WTC11 (cell line): Measurements from ENCODE around the gene HRCT1. TPM values are rescaled to one million over a fixed set of nuclear protein-coding genes. Genes with fewer than 3 reads are reported as not detected.

Experiments
- ATAC-seq: fragments of 200-7000 bp; cut with Tn5 transposase; 2 replicates; pipeline ENCODE4 v1.10.0; 2021; ENCODE audit warnings: mild to moderate bottlenecking, moderate library complexity
- Bru-seq: library from RNA; stranded (reverse); fragments of 400-500 nt; gene quantifications from one replicate; lab custom pipeline; 2021; lab: Mats Ljungman, UMichigan
- CTCF ChIA-PET: fragments of 300-600 bp; sonication (Branson Sonifier 250); formaldehyde crosslinking; loops from one replicate; lab custom pipeline; 2021; ENCODE audit warnings: antibody characterized with exemption; lab: Charles Lee
- POLR2A ChIA-PET: fragments of 350-600 bp; sonication (Branson Sonifier 250); formaldehyde crosslinking; loops from one replicate; lab custom pipeline; 2021; ENCODE audit warnings: antibody characterized with exemption; lab: Charles Lee
- DNase-seq: peaks from one replicate; pipeline ENCODE4 v3.0.0; 2021; ENCODE audit warnings: low spot score
- H3K27ac Mint-ChIP-seq: 2 replicates; pipeline ENCODE4 v1.8.0; 2021; ENCODE audit warnings: mixed read lengths
- H3K27me3 Mint-ChIP-seq: 2 replicates; pipeline ENCODE4 v1.8.0; 2021; ENCODE audit warnings: low read depth, mild to moderate bottlenecking, moderate library complexity, mixed read lengths
- H3K36me3 Mint-ChIP-seq: 2 replicates; pipeline ENCODE4 v1.8.0; 2021; ENCODE audit warnings: mixed read lengths
- H3K4me1 Mint-ChIP-seq: 2 replicates; pipeline ENCODE4 v1.8.0; 2022; ENCODE audit warnings: mixed read lengths
- H3K4me3 Mint-ChIP-seq: 2 replicates; pipeline ENCODE4 v1.8.0; 2021; ENCODE audit warnings: mild to moderate bottlenecking, moderate library complexity, mixed read lengths
- H3K9me3 Mint-ChIP-seq: 2 replicates; pipeline ENCODE4 v1.8.0; 2021; ENCODE audit warnings: mixed read lengths
- ATF1 ChIP-seq: sonication (generic); formaldehyde crosslinking; IDR thresholded peaks from 2 replicates; pipeline ENCODE4 v1.8.1; 2023; ENCODE audit warnings: mild to moderate bottlenecking, moderate library complexity, missing genetic modification reagents
- CBFB ChIP-seq: sonication (generic); formaldehyde crosslinking; IDR thresholded peaks from 2 replicates; pipeline ENCODE4 v1.8.1; 2022; ENCODE audit warnings: mild to moderate bottlenecking, low read depth, missing genetic modification reagents
- FOXJ3 ChIP-seq: sonication (generic); formaldehyde crosslinking; IDR thresholded peaks from 2 replicates; pipeline ENCODE4 v1.9.0; 2021; ENCODE audit warnings: missing genetic modification reagents, mild to moderate bottlenecking, borderline replicate concordance
- FOXP1 ChIP-seq: sonication (generic); formaldehyde crosslinking; IDR thresholded peaks from 2 replicates; pipeline ENCODE4 v1.8.0; 2022; ENCODE audit warnings: missing genetic modification reagents, mild to moderate bottlenecking, moderate library complexity, borderline replicate concordance
- GTF2I ChIP-seq: fragments of 250-450 bp; sonication (Bioruptor Pico); conservative IDR thresholded peaks from 2 replicates; pipeline ENCODE4 v1.4.0; 2021; ENCODE audit warnings: mild to moderate bottlenecking
- JAZF1 ChIP-seq: fragments of 250-450 bp; sonication (Bioruptor Pico); IDR thresholded peaks from 2 replicates; pipeline ENCODE4 v1.9.0; 2021; ENCODE audit warnings: moderate library complexity, mild to moderate bottlenecking, inconsistent platforms
- KAT7 ChIP-seq: sonication (generic); formaldehyde crosslinking; IDR thresholded peaks from 2 replicates; pipeline ENCODE4 v1.8.1; 2023; ENCODE audit warnings: missing genetic modification reagents, mild to moderate bottlenecking, borderline replicate concordance
- NFE2L1 ChIP-seq: sonication (generic); formaldehyde crosslinking; IDR thresholded peaks from 2 replicates; pipeline ENCODE4 v1.8.1; 2023; ENCODE audit warnings: missing genetic modification reagents
- OVOL2 ChIP-seq: fragments of 250-450 bp; sonication (Bioruptor Pico); IDR thresholded peaks from 2 replicates; pipeline ENCODE4 v1.9.0; 2021; ENCODE audit warnings: mild to moderate bottlenecking, borderline replicate concordance
- ZNF232 ChIP-seq: sonication (generic); formaldehyde crosslinking; IDR thresholded peaks from 2 replicates; pipeline ENCODE4 v1.8.0; 2022; ENCODE audit warnings: mild to moderate bottlenecking, missing genetic modification reagents
- ZNF263 ChIP-seq: sonication (generic); formaldehyde crosslinking; IDR thresholded peaks from 2 replicates; pipeline ENCODE4 v1.8.1; 2022; ENCODE audit warnings: low read depth, mild to moderate bottlenecking, moderate library complexity, missing genetic modification reagents
- ZNF317 ChIP-seq: sonication (generic); formaldehyde crosslinking; IDR thresholded peaks from 2 replicates; pipeline ENCODE4 v1.8.1; 2023; ENCODE audit warnings: low read depth, mild to moderate bottlenecking, moderate library complexity, missing genetic modification reagents, borderline replicate concordance
- ZNF423 ChIP-seq: fragments of 250-450 bp; sonication (Bioruptor Pico); IDR thresholded peaks from 2 replicates; pipeline ENCODE4 v2.1.2; 2022; ENCODE audit warnings: mild to moderate bottlenecking, moderate library complexity
- long read RNA-seq, 3 experiments: library from RNA in 1 of 3; library from capped mRNA in 1 of 3; library from polyadenylated mRNA in 1 of 3; unstranded in 2 of 3; stranded (forward) in 1 of 3; transcript quantifications; one replicate each; pipeline ENCODE4 v2.0.0, GENCODE V29; 2021
- total RNA-seq: library from RNA; stranded (reverse); gene quantifications from 3 replicates; pipeline ENCODE4 v1.2.3, GENCODE V29; 2021
- TF ChIP-seq, protein P1 (sequence below): sonication (generic); formaldehyde crosslinking; IDR thresholded peaks from 2 replicates; pipeline ENCODE4 v1.8.0; 2022; ENCODE audit warnings: mild to moderate bottlenecking, missing genetic modification reagents
- TF ChIP-seq, protein P2 (sequence below): sonication (generic); formaldehyde crosslinking; IDR thresholded peaks from 2 replicates; pipeline ENCODE4 v1.8.0; 2022; ENCODE audit warnings: mild to moderate bottlenecking, missing genetic modification reagents
- TF ChIP-seq, protein P3 (sequence below): sonication (generic); formaldehyde crosslinking; IDR thresholded peaks from 2 replicates; pipeline ENCODE4 v1.8.1; 2023; ENCODE audit warnings: mild to moderate bottlenecking, missing genetic modification reagents, borderline replicate concordance
- TF ChIP-seq, protein P4 (sequence below): sonication (generic); formaldehyde crosslinking; IDR thresholded peaks from 2 replicates; pipeline ENCODE4 v1.8.1; 2023; ENCODE audit warnings: mild to moderate bottlenecking, missing genetic modification reagents, moderate library complexity
- TF ChIP-seq, protein P5 (sequence below): sonication (generic); formaldehyde crosslinking; IDR thresholded peaks from 2 replicates; pipeline ENCODE4 v1.8.1; 2022; ENCODE audit warnings: missing genetic modification reagents, borderline replicate concordance
- TF ChIP-seq, protein P6 (sequence below): fragments of 250-450 bp; sonication (Bioruptor Pico); conservative IDR thresholded peaks from 2 replicates; pipeline ENCODE4 v1.9.0; 2021; ENCODE audit warnings: mild to moderate bottlenecking
- TF ChIP-seq, protein P7 (sequence below): sonication (generic); formaldehyde crosslinking; IDR thresholded peaks from 2 replicates; pipeline ENCODE4 v1.8.1; 2022; ENCODE audit warnings: low read depth, mild to moderate bottlenecking, moderate library complexity, missing genetic modification reagents, borderline replicate concordance

Gene HRCT1
- total RNA-seq (0.41 TPM in 1 of 3 replicates, not detected in the others), Bru-seq, nascent RNA (not detected)
- long read RNA-seq, experiment 1: 0 reads
- long read RNA-seq, experiment 2: 0 reads
- long read RNA-seq, experiment 3: 0 reads

DNA sequence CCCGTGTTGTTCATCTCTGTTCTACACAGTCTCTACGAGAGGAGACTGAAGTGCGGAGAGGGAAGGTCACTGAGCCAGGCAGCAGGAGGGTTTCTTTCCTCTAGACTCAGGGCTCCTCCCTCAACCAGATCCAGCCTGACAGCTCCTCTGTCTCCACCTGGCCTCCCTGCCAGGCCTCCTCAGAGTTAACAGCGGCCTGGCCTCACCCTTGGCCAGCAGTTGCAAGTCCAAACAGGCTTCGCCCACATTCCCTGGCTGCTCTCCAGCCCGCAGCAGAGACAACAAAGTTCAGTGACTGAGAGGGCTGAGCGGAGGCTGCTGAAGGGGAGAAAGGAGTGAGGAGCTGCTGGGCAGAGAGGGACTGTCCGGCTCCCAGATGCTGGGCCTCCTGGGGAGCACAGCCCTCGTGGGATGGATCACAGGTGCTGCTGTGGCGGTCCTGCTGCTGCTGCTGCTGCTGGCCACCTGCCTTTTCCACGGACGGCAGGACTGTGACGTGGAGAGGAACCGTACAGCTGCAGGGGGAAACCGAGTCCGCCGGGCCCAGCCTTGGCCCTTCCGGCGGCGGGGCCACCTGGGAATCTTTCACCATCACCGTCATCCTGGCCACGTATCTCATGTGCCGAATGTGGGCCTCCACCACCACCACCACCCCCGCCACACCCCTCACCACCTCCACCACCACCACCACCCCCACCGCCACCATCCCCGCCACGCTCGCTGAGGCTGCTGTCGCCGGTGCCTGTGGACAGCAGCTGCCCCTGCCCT is at the start of gene HRCT1:
HRCT1 (plus strand) TSS at position 291 of the 768 bp plus-strand sequence; CDS start at position 377, 86 bp downstream.
- POLR2A ChIA-PET: no interaction called here
- no peak for ATAC-seq
- TF ChIP-seq, protein P1, sequence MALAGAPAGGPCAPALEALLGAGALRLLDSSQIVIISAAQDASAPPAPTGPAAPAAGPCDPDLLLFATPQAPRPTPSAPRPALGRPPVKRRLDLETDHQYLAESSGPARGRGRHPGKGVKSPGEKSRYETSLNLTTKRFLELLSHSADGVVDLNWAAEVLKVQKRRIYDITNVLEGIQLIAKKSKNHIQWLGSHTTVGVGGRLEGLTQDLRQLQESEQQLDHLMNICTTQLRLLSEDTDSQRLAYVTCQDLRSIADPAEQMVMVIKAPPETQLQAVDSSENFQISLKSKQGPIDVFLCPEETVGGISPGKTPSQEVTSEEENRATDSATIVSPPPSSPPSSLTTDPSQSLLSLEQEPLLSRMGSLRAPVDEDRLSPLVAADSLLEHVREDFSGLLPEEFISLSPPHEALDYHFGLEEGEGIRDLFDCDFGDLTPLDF: no peak
- TF ChIP-seq, protein P2, sequence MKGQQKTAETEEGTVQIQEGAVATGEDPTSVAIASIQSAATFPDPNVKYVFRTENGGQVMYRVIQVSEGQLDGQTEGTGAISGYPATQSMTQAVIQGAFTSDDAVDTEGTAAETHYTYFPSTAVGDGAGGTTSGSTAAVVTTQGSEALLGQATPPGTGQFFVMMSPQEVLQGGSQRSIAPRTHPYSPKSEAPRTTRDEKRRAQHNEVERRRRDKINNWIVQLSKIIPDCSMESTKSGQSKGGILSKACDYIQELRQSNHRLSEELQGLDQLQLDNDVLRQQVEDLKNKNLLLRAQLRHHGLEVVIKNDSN (CRISPR knock-in tag): no peak
- no peak for TF ChIP-seq GTF2I (CRISPR knock-in tag)
- TF ChIP-seq ATF1: no peak
- no peak for TF ChIP-seq CBFB
- peaks cover 43% of the 10 kb centered on the region for H3K4me1 Mint-ChIP-seq
- H3K27ac Mint-ChIP-seq: no peak within 1 kb of the TSS
- no peak within 1 kb of the TSS for H3K4me3 Mint-ChIP-seq
- no peaks in the 10 kb centered on the region for H3K9me3 Mint-ChIP-seq
- peaks cover 6% of the 10 kb centered on the region; the same call in 1 of the 2 replicates for H3K27me3 Mint-ChIP-seq
- CTCF ChIA-PET: interaction anchor here (1.1 to 7.5 kb wide), 5 partner anchors 11 to 116 kb away, joined by 3 to 52 read pairs (median 10); no protein-coding TSS in a partner anchor
- DNase-seq: no peak
- no peaks in the 10 kb centered on the region for H3K36me3 Mint-ChIP-seq

DNA sequence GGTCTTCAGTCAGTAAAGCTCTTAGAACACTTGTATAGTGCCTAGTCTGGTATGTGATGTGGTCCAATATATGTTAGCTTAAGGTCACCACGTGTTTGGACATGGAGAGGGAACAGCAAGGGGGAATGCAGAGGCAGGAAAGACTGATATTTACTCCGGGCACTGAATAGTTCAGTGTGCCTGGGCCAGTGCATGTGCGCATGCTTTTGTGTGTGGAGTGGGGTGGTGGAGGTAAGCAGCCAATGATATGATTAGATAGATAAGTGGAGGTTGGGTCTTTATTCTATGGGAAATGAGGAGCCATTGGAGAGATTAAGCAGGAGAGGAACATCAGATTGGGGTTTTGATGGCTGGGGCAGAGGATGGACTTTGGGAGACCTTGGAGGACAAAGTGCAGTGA is 49.8 kb upstream of the HRCT1 start:
- no peak overlapping the region for H3K27ac Mint-ChIP-seq
- CTCF ChIA-PET: interaction anchor here (1.4 to 4.5 kb wide), 4 partner anchors 21 to 66 kb away, joined by 4 to 23 read pairs (median 8); no protein-coding TSS in a partner anchor
- POLR2A ChIA-PET: no interaction called here
- no peaks in the 10 kb centered on the region for H3K36me3 Mint-ChIP-seq
- no peak overlapping the region for H3K4me3 Mint-ChIP-seq
- peaks cover 24% of the 10 kb centered on the region for H3K27me3 Mint-ChIP-seq
- H3K9me3 Mint-ChIP-seq: no peaks in the 10 kb centered on the region
- DNase-seq (no peak), ATAC-seq (no peak)
- H3K4me1 Mint-ChIP-seq: peaks cover 3% of the 10 kb centered on the region
- TF ChIP-seq ATF1 (no peak), OVOL2 (CRISPR knock-in tag) (no peak), JAZF1 (CRISPR knock-in tag) (no peak), FOXP1 (CRISPR knock-in tag) (no peak), ZNF423 (CRISPR knock-in tag) (no peak), NFE2L1 (no peak), ZNF232 (CRISPR knock-in tag) (no peak), ZNF263 (CRISPR knock-in tag) (no peak), KAT7 (CRISPR knock-in tag) (no peak), ZNF317 (CRISPR knock-in tag) (no peak), FOXJ3 (no peak)
- TF ChIP-seq, protein P3, sequence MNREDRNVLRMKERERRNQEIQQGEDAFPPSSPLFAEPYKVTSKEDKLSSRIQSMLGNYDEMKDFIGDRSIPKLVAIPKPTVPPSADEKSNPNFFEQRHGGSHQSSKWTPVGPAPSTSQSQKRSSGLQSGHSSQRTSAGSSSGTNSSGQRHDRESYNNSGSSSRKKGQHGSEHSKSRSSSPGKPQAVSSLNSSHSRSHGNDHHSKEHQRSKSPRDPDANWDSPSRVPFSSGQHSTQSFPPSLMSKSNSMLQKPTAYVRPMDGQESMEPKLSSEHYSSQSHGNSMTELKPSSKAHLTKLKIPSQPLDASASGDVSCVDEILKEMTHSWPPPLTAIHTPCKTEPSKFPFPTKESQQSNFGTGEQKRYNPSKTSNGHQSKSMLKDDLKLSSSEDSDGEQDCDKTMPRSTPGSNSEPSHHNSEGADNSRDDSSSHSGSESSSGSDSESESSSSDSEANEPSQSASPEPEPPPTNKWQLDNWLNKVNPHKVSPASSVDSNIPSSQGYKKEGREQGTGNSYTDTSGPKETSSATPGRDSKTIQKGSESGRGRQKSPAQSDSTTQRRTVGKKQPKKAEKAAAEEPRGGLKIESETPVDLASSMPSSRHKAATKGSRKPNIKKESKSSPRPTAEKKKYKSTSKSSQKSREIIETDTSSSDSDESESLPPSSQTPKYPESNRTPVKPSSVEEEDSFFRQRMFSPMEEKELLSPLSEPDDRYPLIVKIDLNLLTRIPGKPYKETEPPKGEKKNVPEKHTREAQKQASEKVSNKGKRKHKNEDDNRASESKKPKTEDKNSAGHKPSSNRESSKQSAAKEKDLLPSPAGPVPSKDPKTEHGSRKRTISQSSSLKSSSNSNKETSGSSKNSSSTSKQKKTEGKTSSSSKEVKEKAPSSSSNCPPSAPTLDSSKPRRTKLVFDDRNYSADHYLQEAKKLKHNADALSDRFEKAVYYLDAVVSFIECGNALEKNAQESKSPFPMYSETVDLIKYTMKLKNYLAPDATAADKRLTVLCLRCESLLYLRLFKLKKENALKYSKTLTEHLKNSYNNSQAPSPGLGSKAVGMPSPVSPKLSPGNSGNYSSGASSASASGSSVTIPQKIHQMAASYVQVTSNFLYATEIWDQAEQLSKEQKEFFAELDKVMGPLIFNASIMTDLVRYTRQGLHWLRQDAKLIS (CRISPR knock-in tag): no peak
- TF ChIP-seq, protein P4, sequence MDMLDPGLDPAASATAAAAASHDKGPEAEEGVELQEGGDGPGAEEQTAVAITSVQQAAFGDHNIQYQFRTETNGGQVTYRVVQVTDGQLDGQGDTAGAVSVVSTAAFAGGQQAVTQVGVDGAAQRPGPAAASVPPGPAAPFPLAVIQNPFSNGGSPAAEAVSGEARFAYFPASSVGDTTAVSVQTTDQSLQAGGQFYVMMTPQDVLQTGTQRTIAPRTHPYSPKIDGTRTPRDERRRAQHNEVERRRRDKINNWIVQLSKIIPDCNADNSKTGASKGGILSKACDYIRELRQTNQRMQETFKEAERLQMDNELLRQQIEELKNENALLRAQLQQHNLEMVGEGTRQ (CRISPR knock-in tag): no peak
- TF ChIP-seq, protein P5, sequence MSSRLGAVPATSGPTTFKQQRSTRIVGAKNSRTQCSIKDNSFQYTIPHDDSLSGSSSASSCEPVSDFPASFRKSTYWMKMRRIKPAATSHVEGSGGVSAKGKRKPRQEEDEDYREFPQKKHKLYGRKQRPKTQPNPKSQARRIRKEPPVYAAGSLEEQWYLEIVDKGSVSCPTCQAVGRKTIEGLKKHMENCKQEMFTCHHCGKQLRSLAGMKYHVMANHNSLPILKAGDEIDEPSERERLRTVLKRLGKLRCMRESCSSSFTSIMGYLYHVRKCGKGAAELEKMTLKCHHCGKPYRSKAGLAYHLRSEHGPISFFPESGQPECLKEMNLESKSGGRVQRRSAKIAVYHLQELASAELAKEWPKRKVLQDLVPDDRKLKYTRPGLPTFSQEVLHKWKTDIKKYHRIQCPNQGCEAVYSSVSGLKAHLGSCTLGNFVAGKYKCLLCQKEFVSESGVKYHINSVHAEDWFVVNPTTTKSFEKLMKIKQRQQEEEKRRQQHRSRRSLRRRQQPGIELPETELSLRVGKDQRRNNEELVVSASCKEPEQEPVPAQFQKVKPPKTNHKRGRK (CRISPR knock-in tag): no peak
- TF ChIP-seq, protein P2 (CRISPR knock-in tag): no peak
- TF ChIP-seq, protein P6, sequence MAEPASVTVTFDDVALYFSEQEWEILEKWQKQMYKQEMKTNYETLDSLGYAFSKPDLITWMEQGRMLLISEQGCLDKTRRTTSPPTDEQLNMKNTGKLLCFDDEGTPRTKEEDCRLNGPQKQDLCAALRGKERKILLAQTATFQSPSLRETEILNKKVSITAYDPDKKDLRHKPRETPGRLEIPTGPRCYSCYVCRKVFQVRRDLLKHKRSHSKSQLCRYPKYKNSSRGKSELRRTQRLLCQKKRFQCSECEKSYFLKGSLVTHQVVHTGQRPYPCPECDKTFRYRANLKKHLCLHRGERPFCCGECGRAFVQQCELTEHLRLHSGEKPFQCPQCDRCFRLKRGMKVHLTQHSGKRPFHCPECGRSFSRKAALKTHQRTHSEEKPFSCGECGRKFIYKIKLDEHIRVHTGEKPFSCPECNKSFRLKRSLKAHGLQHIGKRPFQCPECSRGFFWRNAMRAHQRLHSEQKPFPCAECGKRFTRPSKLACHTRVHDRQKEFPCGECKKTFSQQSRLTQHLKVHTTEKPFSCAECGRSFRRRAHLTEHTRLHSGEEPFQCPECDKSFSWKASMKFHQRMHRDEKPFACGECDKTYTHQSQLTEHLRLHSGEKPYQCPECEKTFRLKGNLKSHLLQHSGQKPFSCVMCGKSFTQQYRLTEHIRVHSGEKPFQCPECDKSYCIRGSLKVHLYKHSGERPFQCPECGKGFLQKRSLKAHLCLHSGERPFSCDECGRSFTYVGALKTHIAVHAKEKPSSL: no peak
- TF ChIP-seq, protein P7, sequence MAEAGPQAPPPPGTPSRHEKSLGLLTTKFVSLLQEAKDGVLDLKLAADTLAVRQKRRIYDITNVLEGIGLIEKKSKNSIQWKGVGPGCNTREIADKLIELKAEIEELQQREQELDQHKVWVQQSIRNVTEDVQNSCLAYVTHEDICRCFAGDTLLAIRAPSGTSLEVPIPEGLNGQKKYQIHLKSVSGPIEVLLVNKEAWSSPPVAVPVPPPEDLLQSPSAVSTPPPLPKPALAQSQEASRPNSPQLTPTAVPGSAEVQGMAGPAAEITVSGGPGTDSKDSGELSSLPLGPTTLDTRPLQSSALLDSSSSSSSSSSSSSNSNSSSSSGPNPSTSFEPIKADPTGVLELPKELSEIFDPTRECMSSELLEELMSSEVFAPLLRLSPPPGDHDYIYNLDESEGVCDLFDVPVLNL (CRISPR knock-in tag): no peak
